Thyroid gland (tissue), 4 donors: ENCODE measurements around the gene SYCE3.

Experiments used
- CTCF ChIP-seq, 6 experiments: fragments of 200-600 bp in 3 of 6; fragments of 450-650 bp in 3 of 6; sonication (generic) in 3 of 6; IDR thresholded peaks; one replicate each; pipeline ENCODE4 v1.5.1; 2016 to 2019; ENCODE audit warnings: antibody characterized with exemption in 6 of 6, mild to moderate bottlenecking in 2 of 6, inconsistent platforms in 1 of 6, moderate library complexity in 1 of 6
- POLR2A ChIP-seq, 2 donors: fragments of 450-650 bp; IDR thresholded peaks; one replicate each; pipeline ENCODE4 v1.6.1; 2017; ENCODE audit warnings: antibody characterized with exemption in 2 of 2, mild to moderate bottlenecking in 2 of 2, moderate library complexity in 1 of 2

DNA sequence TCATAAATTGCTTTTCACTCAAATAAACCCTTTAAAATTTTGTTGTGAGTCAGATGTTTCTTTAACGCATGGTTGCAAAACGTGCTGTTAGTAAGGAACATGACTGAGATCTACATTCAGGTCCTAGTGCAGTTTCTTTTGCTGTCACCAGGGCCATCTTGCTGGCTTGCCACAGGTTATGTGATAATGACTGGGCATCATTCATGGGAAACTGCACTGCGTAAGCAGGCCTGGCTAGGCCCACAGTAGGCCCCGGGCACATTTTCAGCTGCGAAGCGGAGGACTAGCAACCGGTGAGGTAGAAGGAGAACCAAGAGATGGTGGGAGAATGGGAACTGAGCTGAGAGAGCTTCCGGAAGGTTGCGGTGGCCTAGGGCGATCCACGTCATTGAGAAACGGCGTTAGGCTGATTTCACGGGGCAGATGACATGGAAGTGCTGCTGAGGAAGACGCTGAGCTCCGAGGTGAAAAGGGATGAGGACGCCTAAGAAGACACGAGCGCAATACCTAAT, 20.2 kb downstream of the SYCE3 start:
- no peak for TF ChIP-seq CTCF (IDR thresholded peaks at IDR 0.05)
- no peak for TF ChIP-seq POLR2A (IDR thresholded peaks at IDR 0.05)
